Stomach (tissue), 4 donors: ENCODE data around the gene ZNF511.

Experiments used
- EP300 ChIP-seq: sonication (generic); formaldehyde crosslinking; IDR thresholded peaks from one replicate; pipeline ENCODE4 v1.6.1; 2017; ENCODE audit warnings: antibody characterized with exemption
- POLR2A ChIP-seq, 4 donors: fragments of 450-650 bp; IDR thresholded peaks; one replicate each; pipeline ENCODE4 v1.6.1; 2016; ENCODE audit warnings: antibody characterized with exemption in 4 of 4, control low read depth in 2 of 4, mild to moderate bottlenecking in 1 of 4, moderate library complexity in 1 of 4
- POLR2AphosphoS5 ChIP-seq, 3 donors: sonication (generic); formaldehyde crosslinking; IDR thresholded peaks; one replicate each; pipeline ENCODE4 v1.6.1; 2016; ENCODE audit warnings: antibody characterized with exemption in 3 of 3

DNA sequence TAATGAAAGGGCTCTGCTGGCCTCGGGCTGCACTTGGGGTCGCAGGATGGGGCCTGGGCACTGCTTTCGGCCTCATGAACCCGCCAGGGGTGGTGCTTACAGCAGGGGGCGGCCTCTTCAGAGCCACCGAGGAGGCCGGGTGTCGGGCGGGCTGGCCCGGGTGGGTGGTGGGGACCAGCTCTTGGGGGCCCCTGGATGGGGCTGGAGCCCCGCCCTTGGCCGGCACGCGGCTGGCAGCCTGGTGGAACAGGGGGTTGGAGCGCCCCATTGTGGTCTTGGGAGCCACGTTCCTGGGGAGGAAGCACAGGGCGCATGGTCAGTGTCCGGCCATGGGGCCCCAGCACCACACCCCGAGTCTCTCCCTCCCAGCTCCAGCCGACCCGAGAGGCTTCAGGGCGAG, 40.9 kb upstream of the ZNF511 start:
- no peak for TF ChIP-seq POLR2AphosphoS5 (IDR thresholded peaks at IDR 0.05)
- TF ChIP-seq EP300 = no peak
- TF ChIP-seq POLR2A (IDR thresholded peaks at IDR 0.05) = no peak
